GM12873 (cell line): ENCODE results near the gene TSPAN32.

Source experiments
- TF ChIP-seq, protein P1 (sequence below): IDR thresholded peaks from 2 replicates; pipeline ENCODE4 v1.5.1; 2012; ENCODE audit warnings: low read depth, mild to moderate bottlenecking, moderate library complexity, low read length, control low read depth; ENCODE audit not compliant: insufficient read depth; ENCODE audit errors: missing control alignments

Gene TSPAN32

GRCh38 chr11:2299773-2300172 lies 2.0 kb upstream of the TSPAN32 start:
- TF ChIP-seq, protein P1, sequence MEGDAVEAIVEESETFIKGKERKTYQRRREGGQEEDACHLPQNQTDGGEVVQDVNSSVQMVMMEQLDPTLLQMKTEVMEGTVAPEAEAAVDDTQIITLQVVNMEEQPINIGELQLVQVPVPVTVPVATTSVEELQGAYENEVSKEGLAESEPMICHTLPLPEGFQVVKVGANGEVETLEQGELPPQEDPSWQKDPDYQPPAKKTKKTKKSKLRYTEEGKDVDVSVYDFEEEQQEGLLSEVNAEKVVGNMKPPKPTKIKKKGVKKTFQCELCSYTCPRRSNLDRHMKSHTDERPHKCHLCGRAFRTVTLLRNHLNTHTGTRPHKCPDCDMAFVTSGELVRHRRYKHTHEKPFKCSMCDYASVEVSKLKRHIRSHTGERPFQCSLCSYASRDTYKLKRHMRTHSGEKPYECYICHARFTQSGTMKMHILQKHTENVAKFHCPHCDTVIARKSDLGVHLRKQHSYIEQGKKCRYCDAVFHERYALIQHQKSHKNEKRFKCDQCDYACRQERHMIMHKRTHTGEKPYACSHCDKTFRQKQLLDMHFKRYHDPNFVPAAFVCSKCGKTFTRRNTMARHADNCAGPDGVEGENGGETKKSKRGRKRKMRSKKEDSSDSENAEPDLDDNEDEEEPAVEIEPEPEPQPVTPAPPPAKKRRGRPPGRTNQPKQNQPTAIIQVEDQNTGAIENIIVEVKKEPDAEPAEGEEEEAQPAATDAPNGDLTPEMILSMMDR: no peak

DNA sequence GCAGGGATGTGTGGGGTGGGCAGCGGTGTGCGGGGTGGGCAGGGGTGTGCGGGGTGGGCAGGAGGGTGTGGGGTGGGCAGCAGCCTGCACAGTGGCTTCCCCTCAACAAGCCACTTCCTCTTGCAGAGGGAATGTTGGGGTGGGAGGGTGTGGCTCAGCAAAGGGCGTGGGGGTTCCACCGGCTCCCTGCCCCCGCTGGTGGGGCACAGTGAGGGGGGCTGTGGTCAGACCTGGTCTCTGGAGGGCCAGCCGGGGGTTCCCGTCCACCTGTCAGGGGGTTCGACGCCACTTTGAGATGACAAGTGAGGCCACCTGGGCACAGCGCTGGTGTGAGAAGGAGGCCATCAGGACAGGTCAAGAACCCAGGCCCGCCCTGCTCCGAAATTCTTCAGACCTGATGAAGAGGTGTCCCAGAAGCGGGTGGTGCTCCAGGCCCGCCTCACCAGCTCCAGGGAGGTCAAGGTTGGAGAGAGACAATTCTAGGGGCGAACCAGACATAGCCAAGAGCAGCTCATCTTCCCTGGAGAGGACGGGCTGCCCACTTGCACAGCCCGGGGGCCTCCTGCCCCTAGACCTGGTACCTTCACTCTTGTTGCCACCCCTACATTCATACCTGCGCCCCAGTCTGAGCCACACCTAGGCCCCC lies 1.4 kb upstream of the TSPAN32 start:
- TF ChIP-seq, protein P1: no peak

DNA sequence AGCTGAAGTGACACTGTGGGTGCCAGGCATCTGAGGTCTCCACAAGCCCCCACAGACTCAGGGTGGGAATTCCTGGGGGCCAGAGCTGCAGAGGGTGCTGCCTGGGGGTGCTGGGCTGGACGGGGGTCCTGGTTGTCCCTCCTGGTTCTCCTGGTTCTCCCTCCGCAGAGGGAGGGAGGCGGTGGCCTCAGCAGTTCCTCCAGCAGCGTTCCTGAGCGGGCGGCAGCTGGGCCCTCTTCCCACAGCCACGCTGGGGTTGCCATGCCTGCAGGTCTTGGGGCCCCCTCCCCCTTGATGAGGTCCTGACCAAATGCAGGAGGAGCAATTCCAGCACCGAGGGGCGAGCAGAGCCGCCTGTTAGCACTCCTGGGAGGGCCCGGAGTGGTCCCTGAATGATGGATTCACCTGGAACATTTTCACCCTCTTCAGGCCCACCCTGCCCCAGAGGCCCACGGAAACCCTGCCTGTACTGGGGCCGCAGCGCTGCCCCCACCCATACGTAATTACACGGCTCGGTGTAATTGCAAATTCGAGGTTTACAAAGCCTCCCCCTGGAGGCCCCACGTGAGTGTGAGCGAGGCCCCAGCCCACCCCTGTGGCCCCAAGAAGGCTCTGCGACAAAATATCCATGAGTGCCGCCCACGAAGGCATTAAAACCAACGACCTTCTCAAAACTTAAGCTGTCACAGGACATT lies 730 bp upstream of the TSPAN32 start:
- TF ChIP-seq, protein P1: no peak

DNA sequence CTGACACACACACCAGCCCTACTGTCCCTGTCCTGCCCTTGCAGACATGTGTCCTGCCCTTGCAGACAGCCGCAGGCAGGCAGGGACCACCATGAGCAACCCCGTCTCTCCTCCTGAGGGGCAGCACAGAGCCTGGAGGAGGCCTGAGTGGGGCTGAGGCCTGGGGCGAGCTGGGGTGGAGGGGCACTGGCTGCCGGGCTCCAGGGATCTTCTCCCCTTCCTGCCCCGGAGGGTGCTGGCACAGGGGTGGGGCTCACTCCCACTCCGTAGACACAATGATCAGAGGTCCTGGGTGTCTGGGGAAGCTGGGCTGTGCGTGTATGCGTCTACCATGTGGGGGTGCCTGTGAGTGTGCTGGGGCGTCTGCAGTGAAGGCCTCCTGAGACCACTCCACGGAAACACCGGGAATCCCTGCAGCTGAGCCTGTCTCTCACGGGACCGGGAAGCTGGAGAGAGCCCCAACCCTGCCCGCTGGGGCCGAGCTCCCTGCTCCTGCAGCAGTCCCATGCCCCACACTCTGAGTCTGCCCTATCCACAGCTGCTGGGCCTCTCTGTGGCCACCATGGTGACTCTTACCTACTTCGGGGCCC lies 588 bp downstream of the TSPAN32 start:
- TF ChIP-seq, protein P1: no peak

GRCh38 chr11:2302896-2303626 lies 1.2 kb downstream of the TSPAN32 start:
- TF ChIP-seq, protein P1: no peak

- TF ChIP-seq, protein P1: no peak
Measured at GRCh38 chr11:2303627-2304505, 2.1 kb downstream of the TSPAN32 start.
